Liver (tissue), 9 donors: ENCODE measurements around the gene HOXD9. TPM values are rescaled to one million over a fixed set of nuclear protein-coding genes. Genes with fewer than 3 reads are reported as not detected.

Experiments used
- DNase-seq: peaks from one replicate; pipeline ENCODE4 v3.0.0-alpha.2; 2017; ENCODE audit warnings: low spot score
- H3K27ac ChIP-seq, 2 donors: one replicate each; pipeline ENCODE4 v1.7.0; 2013; ENCODE audit warnings: inconsistent platforms in 2 of 2, low read length in 2 of 2, control low read depth in 1 of 2, low read depth in 1 of 2, mild to moderate bottlenecking in 1 of 2
- H3K27me3 ChIP-seq, 4 donors: one replicate each; pipeline versions ENCODE4 v1.6.1 to v1.7.0; 2013; ENCODE audit warnings: low read length in 3 of 4, inconsistent platforms in 1 of 4, mild to moderate bottlenecking in 1 of 4, moderate library complexity in 1 of 4; ENCODE audit not compliant: control insufficient read depth in 4 of 4, insufficient read depth in 4 of 4
- H3K36me3 ChIP-seq, 4 donors: one replicate each; pipeline versions ENCODE4 v1.6.1 to v1.7.0; 2013; ENCODE audit warnings: low read length in 3 of 4, mild to moderate bottlenecking in 3 of 4, low read depth in 1 of 4, moderate library complexity in 1 of 4; ENCODE audit not compliant: control insufficient read depth in 4 of 4, insufficient read depth in 3 of 4
- H3K4me1 ChIP-seq, 4 donors: one replicate each; pipeline versions ENCODE4 v1.6.1 to v1.7.0; 2013; ENCODE audit warnings: low read length in 3 of 4, mild to moderate bottlenecking in 3 of 4, moderate library complexity in 1 of 4; ENCODE audit not compliant: control insufficient read depth in 4 of 4, insufficient read depth in 4 of 4
- H3K4me3 ChIP-seq, 3 donors: one replicate each; pipeline versions ENCODE4 v1.6.1 to v1.7.0; 2013; ENCODE audit warnings: low read length in 3 of 3, control low read depth in 1 of 3, low read depth in 1 of 3, mild to moderate bottlenecking in 1 of 3
- H3K9ac ChIP-seq, 2 donors: one replicate each; pipeline ENCODE4 v1.7.0; 2013; ENCODE audit warnings: low read length in 2 of 2, mild to moderate bottlenecking in 2 of 2, moderate library complexity in 2 of 2, control low read depth in 1 of 2, low read depth in 1 of 2
- H3K9me3 ChIP-seq, 4 donors: one replicate each; pipeline versions ENCODE4 v1.6.1 to v1.7.0; 2013; ENCODE audit warnings: low read length in 3 of 4; ENCODE audit not compliant: control insufficient read depth in 4 of 4
- CTCF ChIP-seq: fragments of 150-350 bp; IDR thresholded peaks from 2 replicates; pipeline ENCODE4 v1.5.1; 2017; ENCODE audit warnings: improper control_type of control experiment, low read depth, low read length; ENCODE audit not compliant: missing input control
- EGR1 ChIP-seq, 2 donors: IDR thresholded peaks; 2 replicates each; pipeline ENCODE4 v1.6.1; 2016 to 2018; ENCODE audit warnings: antibody characterized with exemption in 2 of 2, low read depth in 2 of 2
- HNF4A ChIP-seq, 2 donors: conservative IDR thresholded peaks; 2 replicates each; pipeline ENCODE4 v1.6.1; 2016; ENCODE audit warnings: antibody characterized with exemption in 2 of 2, mild to moderate bottlenecking in 2 of 2
- NR2F2 ChIP-seq: IDR thresholded peaks from 2 replicates; pipeline ENCODE4 v1.6.1; 2016; ENCODE audit warnings: antibody characterized with exemption
- RAD21 ChIP-seq, 2 donors: IDR thresholded peaks; 2 replicates each; pipeline ENCODE4 v1.6.1; 2016; ENCODE audit warnings: antibody characterized with exemption in 2 of 2, mild to moderate bottlenecking in 2 of 2
- RXRA ChIP-seq, 2 donors: IDR thresholded peaks; 2 replicates each; pipeline ENCODE4 v1.6.1; 2017 to 2018; ENCODE audit warnings: antibody characterized with exemption in 2 of 2, mild to moderate bottlenecking in 1 of 2
- SP1 ChIP-seq: IDR thresholded peaks from 2 replicates; pipeline ENCODE4 v1.6.1; 2018; ENCODE audit warnings: antibody characterized with exemption, mild to moderate bottlenecking
- YY1 ChIP-seq: IDR thresholded peaks from 2 replicates; pipeline ENCODE4 v1.6.1; 2016; ENCODE audit warnings: antibody characterized with exemption, mild to moderate bottlenecking
- ZBTB33 ChIP-seq: IDR thresholded peaks from 2 replicates; pipeline ENCODE4 v1.6.1; 2016; ENCODE audit warnings: antibody characterized with exemption
- WGBS: extraction: QIAGEN DNeasy Blood & Tissue Kit; methylation state at CpG from one replicate; pipeline ENCODE4 v1.1.7; 2013; 5-methylcytosine and 5-hydroxymethylcytosine counted together
- polyA plus RNA-seq, 2 donors: library from polyadenylated mRNA; stranded (reverse) in 1 of 2; unstranded in 1 of 2; fragments of 200-250 nt in 1 of 2; fragments of >200 nt in 1 of 2; fragmentation: Nextera tagmentation in 1 of 2; extraction: Ambion mirVana in 1 of 2; gene quantifications; one replicate each; pipeline versions ENCODE4 v1.2.1 to v1.2.3, GENCODE V29; 2013 to 2015
- total RNA-seq, 2 donors: library from RNA; depleted of rRNA; stranded (reverse); fragments of >200 nt; gene quantifications; one replicate each; pipeline ENCODE4 v1.2.3, GENCODE V29; 2014
- donor health status: healthy.
- donor health status: healthy.
- donor health status: healthy.
- donor health status: healthy.
- donor health status: healthy.

The HOXD9 gene
- total and polyA plus RNA-seq, 4 donors, result 0.07 TPM; not detected in 3

- 8% methylated on average over 48 of the region's 48 CpGs for WGBS
- peak; percentile 71 for DNase-seq
- Histone ChIP-seq H3K4me1 (peaks cover 7 to 18% (median 13%) of the 10 kb centered on the region in 4 donors), H3K27ac (no peak overlapping the region), H3K36me3 (no peaks in the 10 kb centered on the region), H3K9me3 (no peaks in the 10 kb centered on the region), H3K27me3 (peaks cover 5 to 27% (median 20%) of the 10 kb centered on the region in 4 donors), H3K4me3 (peak overlapping the region in 2 of 3 donors; percentile 52 to 59), H3K9ac (no peak overlapping the region)
- TF ChIP-seq EGR1 (IDR thresholded peaks at IDR 0.05; ENCODE audit: low read depth in 2 of 2), result no peak
- no peak for TF ChIP-seq YY1
- peak; percentile 90 to 94 for TF ChIP-seq RAD21 (IDR thresholded peaks at IDR 0.05)
- peak; percentile 72 for TF ChIP-seq CTCF
Observed at GRCh38 chr2:176140513-176141317, 18.2 kb downstream of the HOXD9 start.

GRCh38 chr2:176142281-176142680 lies 19.8 kb downstream of the HOXD9 start:
- Histone ChIP-seq H3K27ac (no peak overlapping the region), H3K9ac (no peak overlapping the region), H3K27me3 (peaks cover 5 to 28% (median 23%) of the 10 kb centered on the region in 4 donors), H3K4me3 (no peak overlapping the region), H3K9me3 (no peaks in the 10 kb centered on the region), H3K4me1 (peaks cover 3 to 11% (median 8%) of the 10 kb centered on the region in 4 donors), H3K36me3 (no peaks in the 10 kb centered on the region)
- TF ChIP-seq SP1 (no peak), RAD21 (IDR thresholded peaks at IDR 0.05) (no peak), RXRA (IDR thresholded peaks at IDR 0.05) (no peak), YY1 (no peak), ZBTB33 (no peak), CTCF (no peak), NR2F2 (no peak), HNF4A (conservative IDR thresholded peaks at IDR 0.05) (no peak)
- 89% methylated on average over 2 of the region's 2 CpGs for WGBS
- DNase-seq, result no peak
